ENCODE data around the gene MRPL43.

GRCh38 chr10:100966887-100967286 lies 20.4 kb downstream of the MRPL43 start:
- TF ChIP-seq EZH2 (IDR thresholded peaks at IDR 0.05; ENCODE audit: borderline replicate concordance, insufficient read depth, low read depth, low read length, poor library complexity, severe bottlenecking), result no peak
- no peak for TF ChIP-seq CTCF (IDR thresholded peaks at IDR 0.05)

All from B cell (primary cell).